Measurements from ENCODE around the gene TPRG1L.

TPRG1L gene

DNA sequence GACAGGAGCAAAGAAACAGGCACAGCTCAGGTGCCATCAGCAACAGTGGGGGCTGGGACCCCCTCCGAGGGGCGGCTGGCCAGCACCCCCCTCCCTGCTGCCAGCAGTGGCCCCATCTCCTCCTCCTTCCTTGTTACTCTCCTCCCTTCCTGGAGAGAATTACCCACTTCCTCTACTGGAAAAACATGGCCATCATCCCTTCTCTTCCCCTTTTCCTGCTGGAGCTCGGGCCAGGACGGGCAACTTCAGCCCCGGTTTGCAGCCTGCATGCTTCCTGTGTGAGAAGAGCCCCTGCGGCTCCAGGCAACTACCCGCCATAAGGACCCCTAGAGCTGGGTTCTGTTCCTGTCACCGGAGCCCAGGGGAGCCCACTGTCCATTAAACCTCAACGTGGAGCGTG lies 31.1 kb upstream of the TPRG1L start:
- no peak for DNase-seq (ENCODE audit: low read depth)

DNA sequence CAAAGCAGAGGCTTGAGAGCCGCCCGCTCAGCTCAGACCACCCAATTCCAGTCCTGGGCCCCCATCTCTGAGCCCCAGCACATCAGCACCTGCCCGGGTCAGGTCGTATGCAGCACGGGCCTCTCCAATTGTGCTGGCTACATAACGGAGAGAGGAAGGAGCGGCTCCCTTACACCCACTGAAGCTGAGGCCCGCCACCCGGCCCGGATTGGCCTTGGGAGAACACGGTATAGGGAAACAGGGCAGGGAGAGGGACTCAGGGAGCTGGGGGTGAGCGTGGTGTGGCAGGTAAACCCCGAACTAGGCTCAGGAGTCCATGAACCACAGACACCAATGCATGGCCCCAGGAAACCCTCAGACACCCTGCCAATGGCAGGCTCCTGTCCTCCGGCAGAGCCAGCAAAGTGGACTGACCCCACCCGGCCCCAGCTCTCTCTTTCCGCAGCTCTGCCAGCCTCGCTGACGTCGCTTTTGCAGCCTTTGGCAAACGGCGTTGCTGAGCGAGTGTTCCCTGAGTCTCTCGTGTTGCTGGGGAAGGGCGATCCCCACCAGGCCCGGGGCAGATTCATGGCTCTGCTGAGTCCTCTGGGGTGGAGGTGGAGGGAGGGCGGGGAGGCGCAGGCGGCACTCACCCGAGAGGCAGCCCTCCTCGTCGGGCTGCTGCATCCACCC lies 30.0 kb upstream of the TPRG1L start:
- DNase-seq (ENCODE audit: low read depth): no peak

DNA sequence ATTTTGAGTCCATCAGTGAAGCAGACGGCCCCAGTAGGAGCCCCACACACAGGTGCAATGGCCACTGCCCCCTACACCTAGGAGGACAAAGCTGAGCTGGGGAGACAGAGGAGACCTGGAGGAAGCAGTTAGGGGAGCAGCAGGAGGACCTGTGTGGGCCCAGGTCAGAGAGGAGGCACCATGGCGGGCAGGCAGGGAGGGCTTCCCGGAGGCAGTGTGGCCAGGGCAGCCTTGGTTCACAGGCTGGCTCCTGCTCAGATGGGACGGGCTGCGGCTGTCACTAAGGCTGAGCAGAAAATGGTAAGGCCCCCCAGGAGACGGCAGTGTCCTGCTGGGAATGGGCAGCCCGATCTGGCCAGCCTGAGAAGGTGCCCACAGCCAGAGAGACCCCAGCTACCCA lies 28.9 kb upstream of the TPRG1L start:
- DNase-seq (ENCODE audit: low read depth): no peak

DNA sequence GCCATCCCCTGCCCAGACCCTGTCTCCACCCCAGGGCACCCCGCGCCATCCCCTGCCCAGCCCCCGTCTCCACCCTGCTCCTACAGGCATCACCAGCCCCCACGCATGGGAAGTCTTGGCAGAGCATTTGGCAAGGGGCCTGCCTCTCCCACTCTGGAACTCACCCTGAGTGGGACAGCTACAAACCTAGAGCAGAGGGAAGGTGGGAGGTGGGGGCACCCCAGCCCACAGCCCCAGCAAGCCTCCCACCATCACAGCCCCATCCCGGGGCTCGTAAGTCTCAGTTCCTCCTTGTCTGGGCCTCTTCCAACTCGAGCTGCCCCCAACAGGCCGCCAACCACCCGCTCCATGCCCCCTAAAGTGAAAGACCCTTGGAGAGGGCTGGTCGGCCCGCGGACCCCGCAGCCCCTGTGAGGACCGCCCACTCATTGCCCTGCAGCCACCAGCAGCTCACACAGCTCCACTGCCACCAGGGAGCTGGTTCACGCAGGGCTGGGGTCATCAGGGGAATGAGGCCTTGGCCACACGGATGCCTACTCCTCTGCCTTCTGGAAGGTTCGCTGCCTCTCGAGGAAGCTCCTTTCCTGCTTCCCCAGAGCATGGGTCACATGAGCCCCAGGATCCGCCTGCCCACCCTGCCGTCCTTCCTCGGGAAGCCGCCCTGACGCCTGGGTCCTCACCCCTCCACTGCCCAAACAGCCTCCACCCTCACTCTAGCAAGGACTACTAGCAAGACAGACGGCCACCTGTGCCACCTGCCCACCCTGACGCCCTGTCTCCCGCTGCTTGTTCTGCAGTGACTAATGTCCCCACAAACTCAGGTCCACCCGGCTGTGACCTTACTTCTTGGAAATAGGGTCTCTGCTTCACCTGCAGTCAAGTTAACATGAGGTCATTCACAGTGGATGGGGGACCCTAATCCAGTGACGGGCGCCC lies 27.9 kb upstream of the TPRG1L start:
- no peak for DNase-seq (ENCODE audit: low read depth)

DNA sequence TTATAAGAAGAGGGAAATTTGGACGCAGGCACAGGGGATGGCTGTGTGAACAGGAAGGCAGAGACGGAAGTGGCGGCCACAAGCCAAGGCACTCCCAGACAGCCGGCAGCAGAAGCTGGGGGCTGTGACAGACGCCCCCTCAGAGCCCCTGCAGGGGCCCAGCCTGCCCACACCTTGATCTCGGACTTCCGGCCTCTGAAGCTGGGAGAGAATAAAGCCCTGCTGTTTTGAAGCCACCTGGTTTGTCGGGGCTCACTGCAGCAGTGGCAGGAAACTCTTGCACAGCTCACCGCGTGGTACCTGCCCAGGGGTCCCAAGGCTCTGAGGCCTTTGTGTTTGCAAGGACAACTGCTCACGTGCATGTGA lies 27.2 kb upstream of the TPRG1L start:
- no peak for DNase-seq (ENCODE audit: low read depth)

DNA sequence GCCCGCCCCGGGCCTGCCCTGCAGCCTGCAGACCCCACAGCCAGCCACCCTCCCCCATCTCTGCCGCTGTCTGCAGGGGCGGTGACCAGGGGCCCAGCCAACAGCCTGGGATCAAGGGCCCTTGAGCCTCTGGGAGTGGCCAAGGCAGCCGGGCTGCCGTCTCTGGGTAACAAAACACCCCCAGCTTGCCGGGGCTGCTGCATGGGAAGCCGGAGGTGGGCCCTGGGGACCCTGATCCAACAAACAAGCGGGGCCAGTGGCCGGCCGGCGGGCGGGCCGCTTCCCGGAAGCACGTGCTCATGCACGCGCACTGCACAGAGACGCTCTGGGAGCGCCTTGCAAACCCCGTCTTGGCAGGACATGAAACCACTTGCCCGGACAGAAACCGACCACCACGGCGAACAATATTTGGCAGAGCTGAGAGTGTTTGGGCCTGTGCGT lies 26.7 kb upstream of the TPRG1L start:
- no peak for DNase-seq (ENCODE audit: low read depth)

DNA sequence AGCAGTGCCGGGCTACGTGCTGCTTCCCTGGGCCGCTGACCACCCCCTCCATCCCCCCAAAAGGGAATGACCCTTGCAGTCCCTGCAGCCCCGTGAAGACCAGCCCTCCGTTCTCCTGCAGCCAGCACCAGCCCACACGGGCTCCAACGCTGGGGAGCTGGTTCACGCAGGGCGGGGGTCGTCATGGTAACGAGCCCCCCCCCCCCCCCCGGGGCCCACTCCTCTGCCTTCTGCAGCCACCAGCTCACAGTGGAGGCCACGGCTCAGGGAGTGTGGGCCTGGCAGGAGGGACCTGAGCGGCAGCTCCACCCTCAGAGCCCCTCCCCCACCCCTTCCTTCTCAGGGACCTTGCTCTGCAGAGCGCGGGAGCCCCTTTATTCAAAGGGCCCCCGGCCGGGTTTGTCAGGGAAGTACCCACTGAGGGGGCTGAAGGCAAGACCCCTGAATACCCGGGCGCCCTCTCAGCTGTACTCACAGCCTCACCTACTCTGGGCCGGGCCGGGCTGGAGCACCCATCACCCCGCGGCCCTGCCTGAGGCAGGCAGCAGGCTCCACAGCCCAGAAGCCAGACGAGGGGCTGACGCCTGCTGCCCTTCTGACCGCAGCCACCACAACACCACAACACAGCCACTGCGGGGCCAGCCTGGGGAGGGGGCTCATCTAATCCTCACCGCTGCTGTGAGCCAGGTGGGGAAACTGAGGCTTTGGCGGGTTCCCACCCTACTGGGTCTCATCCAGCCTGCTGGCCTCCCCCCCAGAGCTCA lies 26.1 kb upstream of the TPRG1L start:
- DNase-seq (ENCODE audit: low read depth): no peak

DNA sequence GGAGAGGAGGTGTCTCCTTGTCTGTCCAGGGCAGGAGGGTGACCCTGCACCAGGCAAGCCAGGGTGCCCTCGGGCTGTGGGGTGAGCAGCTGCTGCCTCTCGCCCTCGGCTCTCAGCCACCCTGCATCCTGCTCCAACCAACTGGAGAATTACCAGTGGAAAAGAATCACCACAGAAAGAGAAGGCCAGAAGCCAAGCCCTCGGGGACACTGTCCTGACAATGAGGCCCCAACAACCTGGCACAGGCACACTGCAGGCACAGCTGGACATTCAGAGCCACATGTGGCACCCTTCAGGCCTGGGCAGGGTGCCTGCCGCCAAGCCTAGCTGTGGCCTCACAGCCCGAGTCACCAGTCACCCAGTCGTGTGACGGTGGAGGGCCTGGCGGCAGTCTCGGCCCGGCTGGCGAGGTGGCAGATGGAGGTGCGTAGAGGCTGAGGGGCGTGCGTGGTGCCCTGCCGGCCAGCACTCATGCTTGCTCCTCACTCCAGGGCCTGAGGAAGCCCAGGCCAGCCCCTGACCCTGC lies 25.5 kb upstream of the TPRG1L start:
- DNase-seq (ENCODE audit: low read depth): no peak

DNA sequence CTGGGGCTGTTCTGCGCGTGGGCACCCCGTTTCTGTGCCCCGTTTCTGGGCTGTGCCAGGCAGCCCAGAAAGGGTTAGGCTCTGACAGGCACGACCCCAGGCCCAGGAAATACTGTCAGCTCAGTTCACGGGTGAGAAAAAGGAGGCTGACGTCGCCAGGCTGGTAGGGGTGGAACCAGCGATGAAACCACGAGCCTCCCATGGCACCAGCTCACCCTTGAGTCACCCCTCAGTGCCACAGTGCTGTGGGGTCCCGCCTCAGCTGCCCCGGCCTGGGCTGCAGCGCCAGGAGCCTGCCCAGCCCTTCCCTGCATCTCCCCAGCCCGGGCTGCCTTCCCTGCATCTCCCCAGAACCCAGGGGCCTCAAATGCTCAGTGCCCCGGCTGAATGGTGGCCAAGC lies 25.0 kb upstream of the TPRG1L start:
- no peak for DNase-seq (ENCODE audit: low read depth)

DNA sequence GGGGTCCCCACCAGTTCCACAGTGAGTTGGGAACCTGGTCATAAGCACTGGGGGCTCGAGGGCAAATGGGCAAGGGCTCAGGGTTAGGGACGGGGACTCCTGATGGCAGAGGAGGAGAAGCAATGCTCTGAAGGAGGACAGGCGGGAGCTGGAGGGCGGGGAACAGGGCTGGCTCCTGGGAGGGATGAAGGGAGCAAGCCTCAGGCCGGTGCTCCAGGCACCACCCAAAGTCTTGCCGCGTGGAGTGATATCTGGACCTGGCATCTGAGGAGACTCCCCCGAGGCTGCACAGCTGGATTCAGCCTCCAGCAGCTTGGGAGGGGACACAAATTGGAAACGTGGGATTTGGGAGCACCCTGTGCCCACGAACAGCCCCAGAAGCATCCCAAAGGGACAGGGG lies 24.5 kb upstream of the TPRG1L start:
- DNase-seq (ENCODE audit: low read depth): no peak

DNA sequence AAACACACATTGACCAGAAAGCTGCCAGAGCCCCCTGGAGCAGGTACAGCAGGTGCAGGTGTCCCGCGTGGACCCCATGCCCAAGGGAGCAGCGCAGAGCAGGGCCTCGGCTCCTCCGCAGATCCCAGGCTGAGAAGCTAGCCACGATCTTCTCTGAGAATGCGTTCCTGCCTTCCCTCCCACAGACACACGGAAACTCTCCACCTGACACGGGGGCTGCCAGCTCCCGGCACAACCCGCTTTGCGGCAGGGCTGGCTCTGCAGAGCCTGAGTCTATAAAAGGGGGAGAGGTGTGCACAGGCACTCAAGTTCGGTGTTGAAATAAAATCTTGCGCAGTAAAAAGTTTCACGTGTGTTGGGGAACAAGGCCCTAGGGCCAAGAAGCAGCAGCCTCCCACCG lies 23.1 kb upstream of the TPRG1L start:
- DNase-seq (ENCODE audit: low read depth): no peak

DNA sequence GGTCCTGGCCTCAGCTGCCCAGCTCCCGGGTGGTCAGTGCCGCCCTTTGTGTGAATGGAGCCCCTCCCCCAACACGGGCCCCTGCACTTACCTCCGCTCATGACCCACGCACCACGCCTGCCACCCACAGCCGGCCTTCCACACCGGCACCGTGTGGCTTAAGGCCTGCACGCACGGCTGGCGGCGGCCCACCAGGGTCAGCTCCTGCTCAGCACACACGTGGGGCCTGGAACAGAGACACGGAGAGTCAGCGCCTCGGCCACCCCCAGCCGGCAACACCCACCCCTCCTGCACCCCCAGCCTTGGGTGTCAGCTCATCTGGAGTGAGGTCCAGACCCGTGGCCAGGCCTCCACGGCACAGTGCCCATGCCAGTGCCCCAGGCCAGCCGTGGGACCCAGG lies 22.4 kb upstream of the TPRG1L start:
- DNase-seq (ENCODE audit: low read depth): no peak

DNA sequence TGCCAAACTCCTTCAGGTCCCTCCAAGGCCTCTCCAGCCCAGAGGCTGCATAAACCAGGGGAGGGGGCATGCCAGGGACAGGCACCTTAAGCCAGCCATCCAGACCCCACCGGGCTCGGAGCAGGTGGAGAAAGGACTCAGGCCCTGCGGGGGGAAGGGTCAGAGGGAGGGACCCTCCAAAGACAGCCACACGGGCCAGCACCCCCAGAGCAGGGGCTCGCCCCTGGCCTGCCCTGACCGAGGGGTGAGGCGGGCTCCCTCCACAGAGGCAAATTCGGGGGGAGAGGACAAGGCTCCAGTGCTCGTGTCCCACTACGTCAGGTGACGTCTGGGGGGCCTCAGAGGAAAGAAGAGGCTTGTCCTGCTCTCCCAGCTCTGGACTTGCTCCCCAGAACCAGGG lies 21.7 kb upstream of the TPRG1L start:
- DNase-seq (ENCODE audit: low read depth): no peak

DNA sequence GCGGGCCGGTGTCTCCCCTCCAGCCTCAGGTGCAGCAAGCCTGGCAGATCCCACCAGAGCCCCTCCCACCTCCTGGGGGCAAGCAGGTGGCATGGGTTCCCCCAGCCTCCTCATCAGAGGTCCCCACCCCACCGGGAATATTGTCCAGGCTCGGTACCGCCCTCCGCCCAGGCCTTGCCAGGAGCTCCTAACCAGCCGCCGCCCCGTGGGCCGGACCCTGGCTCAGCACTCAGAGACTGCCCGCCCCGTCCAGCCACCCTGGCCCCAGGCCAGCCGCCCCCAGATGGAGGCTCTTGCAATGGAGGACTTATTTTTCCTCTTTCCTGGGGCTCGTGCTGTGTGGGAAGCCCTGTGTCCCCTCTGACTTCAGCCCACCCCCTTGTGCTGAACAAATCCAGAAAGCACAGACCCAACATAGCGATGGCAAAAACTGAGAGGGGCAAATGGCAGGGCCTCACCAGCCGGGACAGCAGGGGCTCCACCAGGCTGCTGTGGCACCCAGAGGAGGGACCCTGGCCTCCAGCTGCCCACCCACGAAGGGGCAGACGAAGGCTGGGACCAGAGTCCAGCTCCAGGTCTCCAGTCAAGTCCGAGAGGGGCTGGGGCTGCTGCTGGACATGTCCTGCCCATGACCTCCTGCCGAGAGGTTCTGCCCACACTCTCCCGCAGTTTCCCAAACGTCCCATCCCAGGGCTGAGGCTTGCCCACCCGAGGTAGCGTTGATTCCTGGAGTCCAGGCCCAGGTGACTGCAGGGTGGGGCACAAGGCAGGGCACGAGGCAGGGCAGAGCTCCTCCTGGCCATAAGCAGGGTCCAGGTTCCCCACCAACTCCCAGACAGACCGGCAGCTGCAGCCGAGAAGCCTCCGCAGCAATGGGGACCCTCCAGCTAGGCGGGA lies 21.0 kb upstream of the TPRG1L start:
- DNase-seq (ENCODE audit: low read depth): no peak

DNA sequence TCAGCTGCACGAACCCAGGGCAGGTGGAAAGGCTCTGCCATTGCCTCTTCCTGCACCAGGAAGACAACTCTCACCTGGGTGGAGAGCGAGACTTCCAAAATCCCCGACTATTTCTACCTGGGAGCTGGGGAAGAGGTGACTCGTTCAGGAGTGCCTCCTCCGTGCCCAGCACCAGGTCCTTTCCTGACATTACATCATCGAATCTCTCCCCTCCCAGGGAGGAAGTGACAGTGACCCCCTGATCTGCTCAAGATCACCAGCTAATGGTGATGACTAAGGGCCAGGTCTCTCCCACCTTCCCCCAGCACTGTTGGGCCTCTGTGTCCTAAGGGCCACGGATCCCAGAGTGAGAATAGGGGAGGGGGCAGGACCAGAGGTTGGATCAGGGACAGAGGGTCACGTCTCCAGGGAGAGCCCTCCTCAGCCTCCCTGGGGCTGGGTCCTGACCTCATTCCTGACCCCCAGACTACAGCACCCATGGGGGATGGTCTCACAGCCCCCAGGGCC lies 20.3 kb upstream of the TPRG1L start:
- DNase-seq (ENCODE audit: low read depth): no peak

DNA sequence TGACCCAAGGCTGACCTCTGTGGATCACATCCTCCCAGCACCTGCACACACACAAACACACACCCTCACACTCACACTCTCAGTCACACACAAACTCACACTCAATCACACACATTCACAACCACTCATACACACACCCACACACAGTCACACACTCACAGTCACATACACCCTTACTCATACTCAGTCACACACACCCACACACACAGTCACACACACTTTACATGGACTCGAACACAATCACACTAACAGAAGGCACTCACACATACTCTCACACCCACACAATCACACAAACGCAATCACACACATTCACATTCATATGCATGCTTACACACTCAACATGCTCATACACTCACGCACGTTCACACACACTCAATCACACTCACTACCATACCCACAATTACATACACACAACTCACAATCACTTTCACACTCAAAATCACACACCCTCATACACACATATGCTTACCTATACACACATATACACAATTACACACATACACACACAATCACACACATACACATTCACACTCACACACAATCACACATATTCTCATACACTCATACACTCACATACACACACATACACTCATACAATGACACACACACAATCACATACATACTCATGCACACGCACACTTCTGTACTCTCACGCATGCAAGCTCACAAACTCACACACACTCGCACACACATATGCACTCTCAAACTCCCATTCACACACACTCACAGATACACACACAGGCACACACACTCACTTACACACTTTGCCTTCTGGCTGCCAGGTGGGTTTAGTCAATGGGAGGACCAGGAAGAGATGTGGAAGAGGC lies 19.6 kb upstream of the TPRG1L start:
- DNase-seq (ENCODE audit: low read depth): no peak

DNA sequence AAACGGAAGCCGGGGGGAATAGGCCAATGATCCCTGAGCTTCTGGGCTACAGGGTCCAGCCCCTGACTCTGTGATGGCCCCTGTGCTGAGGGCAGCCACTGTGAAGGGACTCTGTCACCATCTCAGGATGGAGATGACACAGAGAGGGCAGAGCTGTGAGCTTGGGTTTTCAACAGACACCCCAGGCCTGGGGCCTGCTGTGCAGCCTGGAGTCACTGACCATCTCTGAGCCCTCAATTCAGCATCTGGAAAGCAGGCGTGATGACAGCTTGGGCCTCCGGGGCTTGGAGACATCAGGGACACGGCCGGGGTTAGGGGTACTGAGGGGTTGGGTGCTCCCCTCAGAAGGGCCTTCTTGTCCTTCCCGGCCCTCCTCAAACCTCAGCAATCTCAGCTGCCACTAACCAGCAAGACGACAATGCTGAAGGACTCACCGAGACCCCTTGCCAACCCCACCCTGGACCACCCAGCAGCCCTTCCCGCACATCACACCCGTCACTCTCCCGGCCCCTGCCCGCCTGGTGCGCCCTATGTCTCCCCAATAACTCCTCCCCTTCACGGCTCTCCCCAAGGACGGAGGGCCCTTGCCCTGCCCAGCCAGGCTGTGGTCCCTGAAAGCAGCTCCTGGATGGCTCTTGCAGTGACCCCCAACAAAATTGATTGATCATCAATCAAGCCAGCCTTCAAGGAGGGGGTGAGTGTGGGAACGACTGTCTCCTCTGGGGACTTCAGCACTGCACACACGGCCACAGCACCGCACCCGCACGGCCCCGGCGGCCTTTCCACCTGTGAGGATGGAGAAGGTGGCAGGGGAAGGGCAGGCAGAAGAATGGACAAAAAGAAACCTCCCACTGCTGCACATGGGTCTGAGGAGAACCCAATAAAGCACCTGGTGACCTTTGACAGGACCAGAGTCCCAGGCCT lies 17.8 kb upstream of the TPRG1L start:
- no peak for DNase-seq (ENCODE audit: low read depth)

DNA sequence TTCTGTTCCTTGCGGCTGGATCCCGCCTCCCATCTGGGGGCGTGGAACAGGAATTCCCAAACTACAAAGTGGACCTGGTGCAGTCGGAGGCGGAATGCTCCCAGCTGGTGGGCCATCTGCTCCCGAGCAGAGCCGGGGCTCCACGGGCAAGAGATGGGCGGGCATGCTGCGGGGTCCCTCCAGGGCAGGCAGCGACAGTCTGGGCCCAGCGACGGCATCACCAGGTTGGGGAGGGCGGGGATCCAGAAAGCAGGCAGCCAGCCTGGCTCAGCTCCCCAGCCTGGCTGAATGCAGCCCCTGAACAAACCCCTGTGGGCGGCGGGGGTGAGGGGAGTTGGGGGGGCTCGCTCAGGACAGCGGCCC lies 17.1 kb upstream of the TPRG1L start:
- DNase-seq (ENCODE audit: low read depth): no peak

DNA sequence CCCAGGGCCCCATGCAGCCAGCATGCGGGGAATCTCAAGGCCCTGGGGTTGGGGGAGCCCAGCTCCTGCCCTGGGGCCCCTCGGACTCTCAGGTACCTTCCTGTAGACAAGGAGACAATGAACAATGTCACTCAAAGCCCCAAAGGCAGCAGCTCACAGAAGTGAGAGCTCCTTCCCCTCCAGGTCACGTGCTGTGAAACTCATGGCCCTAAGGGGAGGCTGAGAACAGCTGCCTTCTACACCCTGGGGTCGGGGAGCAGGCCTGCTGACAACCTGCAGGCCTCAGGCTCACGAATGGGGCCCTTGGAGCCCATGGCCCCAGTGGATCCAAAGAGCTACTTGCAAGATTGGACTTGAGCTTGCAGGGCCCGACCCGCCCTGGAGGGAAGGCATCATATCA lies 16.7 kb upstream of the TPRG1L start:
- DNase-seq (ENCODE audit: low read depth): no peak
